HPDE6-E6E7 (cell line): ENCODE results near the gene NOC3L.

Experiments
- DNase-seq: peaks from one replicate; pipeline ENCODE4 v3.0.0; 2011; ENCODE audit warnings: missing footprints; ENCODE audit errors: extremely low spot score

Gene NOC3L

DNA sequence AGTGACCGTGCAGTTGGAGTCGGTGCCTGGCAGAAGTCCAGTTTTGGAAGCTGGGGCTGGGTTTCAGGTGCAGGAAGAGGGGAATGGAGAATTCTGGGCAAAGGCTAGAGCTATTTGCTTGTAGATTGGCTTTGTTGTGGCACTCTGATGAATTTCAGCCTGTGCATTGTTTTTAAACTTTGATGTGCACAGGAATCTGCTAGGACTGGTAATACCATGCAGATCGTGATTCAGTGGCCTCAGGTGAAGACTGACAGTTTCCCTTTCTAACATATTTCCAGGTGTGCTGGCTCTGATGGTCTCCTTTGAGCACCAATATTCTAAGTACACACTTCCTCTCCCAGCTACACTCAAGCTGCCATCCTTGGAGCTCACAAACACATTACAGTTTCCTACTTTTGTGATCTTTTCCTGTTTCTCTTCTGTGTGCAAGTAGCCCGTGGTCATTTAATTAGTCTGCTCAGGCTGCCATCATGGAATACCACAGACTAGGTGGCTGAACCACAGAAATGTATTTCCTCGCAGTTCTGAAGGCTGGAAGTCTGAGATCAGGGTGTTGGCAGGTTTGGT lies 55.6 kb downstream of the NOC3L start:
- DNase-seq: no peak

DNA sequence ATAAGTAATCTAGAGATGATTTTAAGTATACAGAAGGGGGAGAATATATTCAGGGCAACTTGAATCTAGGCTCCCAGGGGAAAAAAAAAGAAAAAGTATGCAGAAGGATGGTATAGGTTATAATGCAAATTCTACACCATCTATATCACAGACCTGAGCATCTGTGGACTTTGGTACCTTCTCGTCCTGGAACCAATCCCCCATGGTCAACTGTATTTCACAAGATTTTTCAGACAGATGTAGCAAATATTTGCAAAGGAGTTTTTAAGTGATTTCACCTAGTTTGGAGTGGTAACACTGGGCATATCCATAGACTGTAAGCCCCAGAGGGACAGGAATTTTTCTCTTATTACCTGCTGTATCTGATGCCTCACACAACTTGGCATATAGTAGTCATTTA lies 58.8 kb downstream of the NOC3L start:
- DNase-seq: no peak

DNA sequence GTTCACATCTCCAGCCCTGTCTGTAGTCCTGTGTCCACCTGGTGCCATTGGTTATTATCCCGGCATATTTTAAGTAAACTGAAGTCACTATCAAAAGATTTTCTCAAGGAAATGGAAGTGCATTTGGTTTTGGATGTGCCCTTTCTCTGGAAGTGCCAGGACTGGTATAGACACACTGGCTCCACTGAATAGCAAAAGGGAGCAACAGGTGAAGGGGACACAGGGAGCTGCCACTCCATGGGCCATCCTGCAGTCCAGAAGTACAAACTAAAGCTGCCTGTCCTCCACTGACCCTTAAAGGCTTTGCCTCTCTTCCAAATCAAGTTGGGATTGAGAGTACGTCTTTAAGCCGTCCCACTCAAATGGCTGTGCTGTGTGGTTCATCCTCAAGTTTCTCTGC lies 62.7 kb downstream of the NOC3L start:
- DNase-seq: no peak

DNA sequence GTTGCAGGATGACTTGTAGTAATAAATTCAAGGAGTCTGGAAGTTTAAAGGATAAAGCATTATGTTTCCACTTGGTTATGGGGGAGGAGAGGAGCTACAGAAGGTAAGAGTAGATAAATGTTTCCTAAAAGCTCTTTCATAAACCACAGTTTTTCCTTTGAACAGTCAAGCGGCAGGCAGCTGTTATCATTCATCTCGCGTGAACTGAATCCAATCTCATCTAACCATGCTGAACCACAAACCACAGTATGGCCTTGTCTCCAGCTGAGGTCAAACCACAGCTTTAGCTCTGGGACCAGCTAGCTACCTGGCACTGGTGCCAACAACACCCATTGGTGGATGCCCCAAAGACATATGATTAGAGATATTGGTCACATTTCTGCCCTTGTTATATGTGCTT lies 63.3 kb downstream of the NOC3L start:
- no peak for DNase-seq

DNA sequence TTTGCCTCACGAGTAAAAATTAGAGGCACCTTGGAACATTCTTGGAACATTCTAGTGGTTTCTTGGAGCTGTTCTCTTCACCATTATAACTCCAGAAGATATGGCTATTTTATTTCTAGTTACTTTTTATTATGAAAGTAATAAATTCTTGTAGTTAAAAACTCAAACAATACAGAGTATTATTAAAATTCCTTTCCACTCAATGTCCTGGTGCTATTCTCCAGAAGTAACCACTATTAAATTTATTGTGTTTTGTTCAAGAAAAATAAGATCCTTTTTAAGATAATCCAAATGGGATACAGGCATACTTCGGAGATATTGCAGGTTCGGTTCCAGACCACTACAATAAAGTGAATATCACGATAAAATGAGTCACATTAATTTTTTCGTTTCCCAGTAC lies 68.6 kb downstream of the NOC3L start:
- DNase-seq: no peak

DNA sequence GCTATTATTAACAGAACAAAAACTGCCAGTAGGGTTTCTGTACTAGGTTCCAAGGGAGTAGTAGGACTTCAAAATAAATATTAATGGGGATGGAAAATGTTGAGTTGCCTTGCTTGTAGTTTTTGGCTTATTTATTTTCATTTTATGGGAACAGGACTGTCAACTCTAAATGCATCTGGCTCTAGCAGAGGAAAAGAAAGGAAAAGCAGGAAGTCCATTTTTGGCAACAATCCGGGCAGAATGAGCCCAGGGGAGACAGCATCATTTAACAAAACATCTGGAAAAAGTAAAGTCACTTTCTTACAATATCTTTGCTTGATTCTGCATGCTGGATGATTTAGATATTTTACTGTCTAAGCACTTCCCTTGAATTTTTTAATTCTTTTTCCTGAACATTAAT lies 69.4 kb downstream of the NOC3L start:
- DNase-seq: no peak

DNA sequence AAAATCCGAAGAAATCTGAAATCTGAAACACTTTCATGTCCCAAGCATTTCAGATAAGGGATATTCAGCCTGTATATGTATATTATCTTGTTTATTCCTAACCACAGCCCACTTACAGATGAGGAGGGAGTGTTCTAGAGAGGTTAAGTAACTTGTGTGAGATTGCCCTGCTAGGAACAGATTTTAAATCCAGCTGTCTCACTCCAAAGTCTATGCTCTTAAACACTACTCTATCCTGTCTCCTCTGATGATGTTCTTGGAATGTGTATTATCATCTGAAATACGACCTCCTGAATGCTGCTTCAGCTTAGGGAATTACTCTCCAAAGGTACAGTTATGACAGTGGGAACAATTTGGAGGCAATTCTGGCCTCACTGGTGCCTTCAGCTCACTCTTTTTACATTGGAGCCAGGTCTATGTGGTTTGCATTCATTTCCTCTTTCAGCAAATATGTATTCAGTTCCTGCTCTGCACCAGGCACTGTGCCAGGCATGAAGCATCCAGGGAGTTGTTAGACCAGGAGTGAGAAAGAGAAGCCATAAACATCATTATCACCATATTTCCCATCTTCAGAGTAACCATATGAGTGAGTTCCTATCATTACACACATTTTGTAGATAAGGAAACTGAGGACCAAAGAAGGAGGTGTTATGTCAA lies 70.2 kb downstream of the NOC3L start:
- no peak for DNase-seq

DNA sequence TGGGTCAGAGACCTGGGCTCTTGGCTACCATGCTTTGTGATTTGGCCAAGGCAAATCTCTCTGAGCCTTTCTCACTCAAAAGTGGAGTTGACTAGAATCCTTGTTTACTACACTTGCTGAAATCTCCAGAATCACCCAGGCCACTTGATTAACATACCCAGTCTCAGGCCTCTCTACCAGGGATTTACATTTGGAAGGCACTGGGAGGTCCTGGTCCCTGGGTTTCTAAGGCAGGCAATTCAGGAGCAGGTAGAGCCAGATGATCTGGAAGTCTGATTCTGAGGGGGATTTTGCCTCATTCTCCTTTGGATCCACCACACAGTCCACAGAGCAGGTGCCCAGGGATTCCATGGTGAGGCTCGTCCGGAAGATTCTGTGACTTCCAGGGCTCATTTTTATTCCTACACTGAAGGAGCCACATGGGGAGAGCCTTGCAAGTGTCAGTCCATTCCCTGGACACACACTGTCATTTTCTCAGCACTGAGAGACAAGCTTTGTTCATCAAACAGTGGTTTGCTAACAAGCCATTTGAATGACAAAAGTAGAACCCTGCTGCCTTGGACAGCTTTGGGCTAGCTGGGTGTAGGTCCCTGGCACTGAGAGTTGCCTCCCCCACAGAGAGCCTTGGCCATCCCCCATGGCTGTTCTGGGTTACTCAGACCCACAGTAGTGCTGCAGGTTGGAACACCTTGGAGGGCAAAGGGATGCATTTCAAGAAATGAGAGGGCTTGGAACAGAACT lies 74.2 kb downstream of the NOC3L start:
- no peak for DNase-seq

DNA sequence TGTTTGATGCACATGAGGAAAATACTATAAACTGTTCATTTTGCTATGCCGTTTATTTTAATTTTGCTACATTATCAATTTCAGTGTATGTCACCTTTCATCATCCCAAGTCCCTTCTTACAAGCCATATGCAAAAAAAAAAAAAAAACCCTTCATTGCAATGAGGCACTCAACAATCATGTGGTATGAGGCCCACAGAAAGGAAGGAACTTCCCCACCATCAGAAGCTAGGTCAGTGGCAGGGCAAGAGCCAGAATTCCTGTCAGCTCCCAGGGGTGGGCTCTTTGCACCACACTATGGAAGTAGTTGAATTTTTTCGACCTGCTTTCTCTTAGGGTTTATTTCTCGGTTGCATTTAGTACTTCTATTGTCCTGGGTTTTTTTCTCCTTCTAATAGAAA lies 75.4 kb downstream of the NOC3L start:
- DNase-seq: no peak

DNA sequence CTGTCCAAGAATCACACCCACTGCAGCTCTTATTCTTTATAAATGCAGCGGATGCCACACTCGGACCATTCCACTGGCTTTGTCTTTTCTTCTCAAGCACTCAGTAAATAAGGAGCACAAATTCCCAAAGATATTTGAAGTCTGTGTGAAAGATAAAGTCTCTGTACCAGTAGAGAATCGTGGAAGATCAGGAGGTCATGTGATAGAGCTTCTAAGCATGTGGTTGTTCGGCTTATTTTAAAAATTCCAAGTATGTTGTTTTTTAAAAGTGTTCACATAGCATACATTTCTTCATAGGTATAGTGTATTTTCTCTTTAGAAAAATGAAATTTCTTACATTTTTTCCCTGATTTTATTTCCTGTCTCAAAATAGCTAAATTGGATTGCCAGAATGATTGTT lies 75.8 kb downstream of the NOC3L start:
- no peak for DNase-seq

DNA sequence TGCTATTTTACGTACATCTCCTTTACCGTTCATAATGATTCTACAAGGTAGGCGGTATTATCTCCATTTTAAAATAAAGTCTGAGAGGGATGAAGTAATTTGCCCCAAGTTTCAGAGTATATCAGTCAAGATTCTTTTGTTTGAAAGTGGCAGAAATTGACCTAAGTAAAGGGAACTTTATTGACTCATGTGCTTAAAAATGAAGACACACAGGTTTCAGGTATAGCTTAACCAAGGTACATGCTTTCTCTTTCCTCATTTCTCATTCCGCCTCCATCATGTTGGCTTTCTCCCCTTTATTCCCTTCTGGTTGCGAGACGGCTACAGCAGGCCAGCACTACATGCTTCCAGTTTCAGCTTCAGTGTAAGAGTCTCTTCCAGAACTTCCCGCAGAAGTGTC lies 77.5 kb downstream of the NOC3L start:
- no peak for DNase-seq
